ENCODE measurements around the gene CASQ2.

GRCh38 chr1:115783311-115783710 is 14.8 kb upstream of the CASQ2 start:
- TF ChIP-seq MAX (IDR thresholded peaks at IDR 0.05; ENCODE audit: insufficient read depth, insufficient read length), result no peak
- TF ChIP-seq POLR2A (IDR thresholded peaks at IDR 0.05; ENCODE audit: low read depth, low read length), result no peak

Measured in endothelial cell of umbilical vein (primary cell).